NT2/D1 (cell line): ENCODE data around the gene GAP43.
"Not testable (repeated sequence)": the region's sequence is repeated elsewhere in the genome, so short reads cannot be mapped to it uniquely, and the experiment has no call there.

Experiments used
- DNase-seq: peaks from one replicate; pipeline ENCODE4 v3.0.0-alpha.2; 2011; ENCODE audit warnings: low read depth, low spot score
- H3K27me3 ChIP-seq: 2 replicates; pipeline ENCODE4 v1.6.0; 2011; ENCODE audit warnings: mild to moderate bottlenecking; ENCODE audit not compliant: insufficient read length, insufficient read depth
- H3K36me3 ChIP-seq: 2 replicates; pipeline ENCODE4 v1.6.1; 2011; ENCODE audit warnings: mild to moderate bottlenecking, low read length, mixed read lengths; ENCODE audit not compliant: insufficient read depth, insufficient read length
- H3K4me1 ChIP-seq: 2 replicates; pipeline ENCODE4 v1.5.1; 2011; ENCODE audit not compliant: insufficient read depth, insufficient read length
- H3K4me3 ChIP-seq: 2 replicates; pipeline ENCODE4 v1.5.1; 2011; ENCODE audit warnings: low read depth; ENCODE audit not compliant: insufficient read length
- H3K9ac ChIP-seq: 2 replicates; pipeline ENCODE4 v1.6.0; 2011; ENCODE audit warnings: low read depth; ENCODE audit not compliant: insufficient read length
- H3K9me3 ChIP-seq: 2 replicates; pipeline ENCODE4 v1.5.1; 2011; ENCODE audit warnings: mild to moderate bottlenecking, low read length; ENCODE audit not compliant: insufficient read depth
- SUZ12 ChIP-seq: IDR thresholded peaks from 2 replicates; pipeline ENCODE4 v1.6.1; 2011; ENCODE audit not compliant: insufficient read length, insufficient read depth; ENCODE audit errors: extremely low read depth
- YY1 ChIP-seq: IDR thresholded peaks from 2 replicates; pipeline ENCODE4 v1.6.1; 2011; ENCODE audit not compliant: insufficient read length, insufficient read depth
- ZNF274 ChIP-seq: IDR thresholded peaks from 2 replicates; pipeline ENCODE4 v1.6.1; 2011; ENCODE audit warnings: mild to moderate bottlenecking, low read depth, low read length

GAP43 gene

GRCh38 chr3:115741650-115742049, 118.3 kb downstream of the GAP43 start:
- no peak for TF ChIP-seq ZNF274
- TF ChIP-seq YY1, result no peak
- H3K9me3 ChIP-seq, result peaks cover 8% of the 10 kb centered on the region; the same call in 1 of the 2 replicates
- no peak overlapping the region for H3K4me3 ChIP-seq
- no peak for DNase-seq
- H3K4me1 ChIP-seq, result no peaks in the 10 kb centered on the region
- no peak overlapping the region for H3K9ac ChIP-seq
- H3K27me3 ChIP-seq, result no peaks in the 10 kb centered on the region
- H3K36me3 ChIP-seq, result no peaks in the 10 kb centered on the region

GRCh38 chr3:115744516-115744915, 121.2 kb downstream of the GAP43 start:
- not testable (repeated sequence) for H3K4me1 ChIP-seq, DNase-seq, H3K36me3 ChIP-seq, H3K9ac ChIP-seq, H3K9me3 ChIP-seq, H3K4me3 ChIP-seq, H3K27me3 ChIP-seq

- H3K36me3 ChIP-seq, H3K27me3 ChIP-seq, H3K9ac ChIP-seq, H3K4me1 ChIP-seq, H3K9me3 ChIP-seq, DNase-seq, H3K4me3 ChIP-seq: not testable (repeated sequence)
Observed at GRCh38 chr3:115752978-115753377, 129.7 kb downstream of the GAP43 start.

- no peak overlapping the region for H3K4me3 ChIP-seq
- H3K9ac ChIP-seq, result no peak overlapping the region
- no peaks in the 10 kb centered on the region for H3K4me1 ChIP-seq
- H3K27me3 ChIP-seq, result no peaks in the 10 kb centered on the region
- no peak for TF ChIP-seq YY1
- TF ChIP-seq SUZ12, result no peak
- TF ChIP-seq ZNF274, result no peak
- no peaks in the 10 kb centered on the region for H3K9me3 ChIP-seq
- H3K36me3 ChIP-seq, result no peaks in the 10 kb centered on the region
- DNase-seq, result no peak
Observed at GRCh38 chr3:115758076-115758763, 134.9 kb downstream of the GAP43 start.

- H3K9ac ChIP-seq, result no peak overlapping the region
- H3K4me3 ChIP-seq, result no peak overlapping the region
- TF ChIP-seq SUZ12 (no peak), YY1 (no peak), ZNF274 (no peak)
- no peak for DNase-seq
- no peaks in the 10 kb centered on the region for H3K4me1 ChIP-seq
- no peaks in the 10 kb centered on the region for H3K36me3 ChIP-seq
- no peaks in the 10 kb centered on the region for H3K27me3 ChIP-seq
- no peaks in the 10 kb centered on the region for H3K9me3 ChIP-seq
Observed at GRCh38 chr3:115760716-115761115, 137.4 kb downstream of the GAP43 start.

GRCh38 chr3:115761927-115762305, 138.6 kb downstream of the GAP43 start:
- Histone ChIP-seq H3K9ac (no peak overlapping the region), H3K4me1 (no peaks in the 10 kb centered on the region), H3K4me3 (no peak overlapping the region), H3K9me3 (no peaks in the 10 kb centered on the region), H3K27me3 (no peaks in the 10 kb centered on the region), H3K36me3 (no peaks in the 10 kb centered on the region)
- no peak for DNase-seq
- TF ChIP-seq YY1, result no peak
- no peak for TF ChIP-seq ZNF274
- no peak for TF ChIP-seq SUZ12

- Histone ChIP-seq H3K4me1 (no peaks in the 10 kb centered on the region), H3K27me3 (no peaks in the 10 kb centered on the region), H3K9ac (no peak overlapping the region), H3K9me3 (no peaks in the 10 kb centered on the region), H3K4me3 (no peak overlapping the region), H3K36me3 (no peaks in the 10 kb centered on the region)
- peak; percentile 42 for DNase-seq
- TF ChIP-seq YY1 (no peak), SUZ12 (no peak), ZNF274 (no peak)
Observed at GRCh38 chr3:115766587-115767482, 143.5 kb downstream of the GAP43 start.
